ENCODE results near the gene CKS1B.

The CKS1B gene

DNA sequence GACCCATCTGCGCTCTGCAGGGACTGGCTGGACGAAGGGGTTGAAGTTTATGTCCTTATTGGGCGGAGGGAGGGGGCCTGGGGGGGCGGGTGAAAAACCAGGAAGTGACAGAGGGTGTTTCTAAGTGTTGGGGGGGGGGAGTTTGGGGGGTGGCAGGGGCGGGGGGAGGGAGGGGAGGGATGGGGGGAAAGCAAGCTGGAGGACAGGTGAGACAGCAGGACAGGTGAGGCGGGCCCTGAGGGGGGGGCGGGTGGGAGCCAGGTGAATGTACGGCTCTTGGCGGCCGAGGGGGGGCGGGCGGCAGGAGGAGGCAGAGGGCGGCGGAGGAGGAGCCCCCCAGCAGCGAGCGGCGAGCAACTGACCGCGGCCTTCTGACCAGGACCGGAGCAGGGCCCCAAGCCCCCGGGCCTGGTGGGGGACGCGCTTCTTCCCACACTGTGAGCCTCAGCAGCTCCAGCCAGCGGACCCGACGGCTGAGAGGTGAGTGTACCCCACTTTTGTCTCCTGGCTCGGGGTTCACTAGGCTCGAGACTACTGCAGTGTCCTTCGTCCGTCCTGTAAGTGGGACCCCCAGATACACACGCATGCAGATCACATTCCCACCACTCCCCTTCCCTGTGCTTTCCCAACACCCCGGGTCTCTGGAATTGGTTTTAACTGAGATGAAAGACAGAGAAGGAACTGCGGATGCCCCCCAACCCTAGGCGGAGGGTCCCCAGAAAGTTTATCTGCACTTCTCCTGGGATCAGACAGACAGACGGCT, 28.2 kb downstream of the CKS1B start, which contains the start of gene ZBTB7B:
Gene ZBTB7B, plus strand, starts transcription at position 339 of the 763 bp plus-strand sequence. CDS start 11,859 bp downstream, outside the sequence.
- no peak for DNase-seq (ENCODE audit: low read depth in 2 of 2)

DNA sequence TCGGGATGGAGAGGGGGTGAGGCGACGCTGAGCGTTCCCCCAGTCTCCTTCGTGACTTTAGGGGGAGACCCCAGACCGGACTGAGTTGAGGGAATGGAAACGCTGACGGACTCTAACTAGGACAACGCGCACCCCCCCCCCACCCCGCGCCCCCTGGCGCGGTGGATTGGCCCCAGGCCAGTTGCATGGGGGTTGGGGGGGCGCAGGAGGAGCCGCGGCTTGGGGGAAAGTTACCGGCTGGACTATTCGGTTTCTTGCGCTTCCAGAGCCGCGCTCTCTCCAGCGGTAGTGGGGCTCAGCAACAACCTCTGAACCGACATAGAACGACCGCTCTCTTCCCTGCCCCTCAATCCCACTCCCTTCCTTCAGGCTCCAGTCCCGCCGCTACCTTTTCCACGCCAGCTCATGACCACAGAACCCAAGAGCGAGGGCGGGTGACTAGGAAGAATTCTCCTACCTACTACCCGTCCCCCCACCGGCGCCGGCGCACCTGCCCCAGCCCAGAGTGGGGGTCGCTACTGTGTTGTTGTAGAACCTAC, 28.8 kb downstream of the CKS1B start:
- no peak for DNase-seq (ENCODE audit: low read depth in 2 of 2)

GRCh38 chr1:155003766-155004351, 29.4 kb downstream of the CKS1B start:
- no peak for DNase-seq (ENCODE audit: low read depth in 2 of 2)

DNA sequence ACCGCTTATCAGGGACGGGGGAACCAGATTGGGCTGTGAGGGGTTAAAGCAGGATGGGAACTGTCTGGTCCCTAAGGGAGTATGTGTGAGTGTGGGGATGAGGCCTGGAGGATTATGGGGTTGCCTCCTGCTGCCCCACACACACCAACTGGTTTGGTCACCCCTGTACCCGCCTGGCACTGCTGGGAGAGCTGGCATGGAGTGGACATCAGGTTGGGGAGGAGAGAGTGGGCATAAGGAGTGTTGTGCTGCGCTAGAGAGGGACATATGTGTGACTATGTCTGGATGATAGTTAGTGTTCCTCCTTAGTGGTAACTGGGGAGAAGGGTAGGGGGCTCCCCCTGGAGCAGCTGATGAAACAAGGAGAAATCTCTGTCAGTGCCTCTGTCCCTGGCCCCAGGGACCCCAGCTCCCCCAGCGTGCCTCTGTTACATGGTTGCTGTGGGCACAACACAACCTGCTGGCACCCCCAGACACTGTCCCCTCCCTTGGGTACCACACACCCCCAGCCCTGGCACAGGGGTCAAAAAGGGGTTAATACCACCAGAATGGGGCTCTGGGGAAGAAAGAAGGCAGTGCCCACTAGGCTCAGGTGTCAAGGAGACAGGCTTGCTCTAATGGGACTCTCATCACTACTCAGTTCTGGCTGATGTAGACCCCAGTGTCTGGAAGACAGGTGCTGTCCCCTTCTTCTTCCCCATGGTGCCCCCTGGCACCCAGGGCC, 30.0 kb downstream of the CKS1B start:
- no peak for DNase-seq (ENCODE audit: low read depth in 2 of 2)

DNA sequence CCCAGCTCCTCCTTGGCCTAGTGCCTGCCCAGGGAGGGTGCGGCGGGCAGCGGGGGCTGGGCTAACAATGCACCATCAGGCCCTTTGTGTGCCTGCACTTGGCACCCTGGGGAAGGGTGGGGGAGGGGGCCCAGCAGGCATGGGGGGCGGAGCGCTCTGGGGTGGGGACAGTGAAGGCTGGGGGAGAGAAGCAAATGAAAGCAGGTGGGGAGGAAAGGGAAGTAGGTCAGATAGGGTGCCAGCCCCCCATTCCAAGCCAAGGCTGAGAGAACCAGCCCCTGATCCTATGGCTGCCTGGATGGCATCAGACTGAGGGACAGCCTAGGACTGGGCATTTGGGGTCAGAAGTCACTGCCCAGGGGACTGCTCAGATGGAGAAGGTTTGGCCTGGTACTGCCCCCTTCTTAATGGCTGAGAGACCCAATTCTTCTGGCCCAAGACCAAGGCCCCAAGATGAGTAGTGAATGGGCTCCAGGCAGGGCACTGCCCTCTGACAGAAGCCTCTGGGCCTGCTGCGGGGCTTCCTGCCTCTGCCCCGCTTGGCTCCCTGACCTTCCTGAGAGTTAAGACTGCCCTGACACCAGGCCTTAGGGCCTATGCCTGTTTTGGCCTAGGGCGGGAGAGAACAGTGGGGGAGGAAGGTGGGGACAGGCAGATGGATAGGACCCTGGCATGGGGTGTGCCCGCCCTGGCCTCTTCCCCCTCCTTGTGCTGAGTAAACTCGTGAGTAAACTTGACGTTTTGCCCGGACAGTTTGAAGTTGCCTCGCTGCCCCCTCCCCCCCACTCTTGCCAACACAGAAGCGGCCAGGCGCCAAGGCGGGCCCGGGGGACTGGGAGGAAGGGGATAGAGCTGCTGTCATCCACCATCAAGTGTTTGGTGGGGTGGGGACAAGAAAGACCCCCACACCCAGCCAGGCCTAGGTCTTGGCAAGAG, 30.9 kb downstream of the CKS1B start:
- DNase-seq (ENCODE audit: low read depth in 2 of 2), result no peak

DNA sequence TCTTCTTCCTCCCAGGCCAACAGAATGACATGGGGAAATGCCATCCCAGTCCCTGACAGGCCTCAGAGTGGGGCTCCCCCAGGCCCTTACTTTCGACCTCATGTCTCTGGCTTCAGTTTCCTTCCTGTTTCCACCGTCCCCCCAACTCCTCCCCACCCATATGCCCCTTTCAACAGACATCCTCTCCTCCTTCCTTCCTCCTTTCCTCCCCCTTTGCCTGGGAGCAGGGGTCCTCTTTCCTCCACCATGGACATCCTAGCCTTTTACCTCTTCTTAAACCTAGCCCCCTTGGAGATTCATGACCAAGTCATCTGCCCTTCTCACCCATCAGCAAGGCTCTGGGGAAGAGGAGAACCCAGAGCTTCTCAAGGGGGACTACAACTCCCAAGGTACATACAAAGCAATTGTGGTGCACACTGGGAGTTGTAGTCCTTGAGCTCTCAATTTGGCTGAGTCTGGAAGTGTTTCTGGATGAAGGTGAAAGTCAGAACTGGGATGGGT, 32.2 kb downstream of the CKS1B start:
- DNase-seq (ENCODE audit: low read depth in 2 of 2), result no peak

DNA sequence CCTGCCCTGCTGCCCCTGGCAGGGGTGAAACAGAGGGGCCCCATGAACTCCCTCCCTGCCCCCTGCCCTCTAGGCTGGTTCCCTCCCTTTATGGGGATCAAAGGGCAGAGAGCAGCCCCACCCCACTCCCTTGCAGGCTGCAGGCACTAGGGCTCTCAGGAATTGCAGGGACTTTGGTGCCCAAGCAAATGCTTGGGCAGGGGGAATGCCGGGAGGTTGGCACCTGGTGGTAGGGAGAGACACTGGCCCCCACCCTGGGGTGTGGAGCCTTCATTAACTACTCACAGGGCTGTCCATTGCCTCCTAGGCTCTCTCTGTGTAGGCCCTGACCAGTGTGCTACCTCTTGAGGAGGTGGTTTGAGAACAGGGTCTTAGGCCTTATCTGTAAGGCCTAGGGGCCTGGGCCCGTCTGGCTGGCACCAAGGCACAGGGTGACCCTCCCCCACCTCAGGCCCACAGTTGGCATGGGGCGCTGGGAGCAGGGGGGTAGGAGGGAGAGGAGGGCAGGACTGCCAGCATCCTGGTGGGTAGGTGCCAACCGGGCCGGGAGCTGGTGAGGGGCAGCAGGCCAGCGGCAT, 32.9 kb downstream of the CKS1B start:
- DNase-seq (ENCODE audit: low read depth in 2 of 2), result no peak

GRCh38 chr1:155008015-155008941, 33.8 kb downstream of the CKS1B start:
- no peak for DNase-seq (ENCODE audit: low read depth in 2 of 2)

- no peak for DNase-seq (ENCODE audit: low read depth in 2 of 2)
These were observed 34.8 kb downstream of the CKS1B start for GRCh38 chr1:155009221-155009711.

- DNase-seq (ENCODE audit: low read depth in 2 of 2), result no peak
These were observed 35.3 kb downstream of the CKS1B start for GRCh38 chr1:155009742-155010141.

- no peak for DNase-seq (ENCODE audit: low read depth in 2 of 2)
These were observed 35.9 kb downstream of the CKS1B start for GRCh38 chr1:155010211-155010918.

DNA sequence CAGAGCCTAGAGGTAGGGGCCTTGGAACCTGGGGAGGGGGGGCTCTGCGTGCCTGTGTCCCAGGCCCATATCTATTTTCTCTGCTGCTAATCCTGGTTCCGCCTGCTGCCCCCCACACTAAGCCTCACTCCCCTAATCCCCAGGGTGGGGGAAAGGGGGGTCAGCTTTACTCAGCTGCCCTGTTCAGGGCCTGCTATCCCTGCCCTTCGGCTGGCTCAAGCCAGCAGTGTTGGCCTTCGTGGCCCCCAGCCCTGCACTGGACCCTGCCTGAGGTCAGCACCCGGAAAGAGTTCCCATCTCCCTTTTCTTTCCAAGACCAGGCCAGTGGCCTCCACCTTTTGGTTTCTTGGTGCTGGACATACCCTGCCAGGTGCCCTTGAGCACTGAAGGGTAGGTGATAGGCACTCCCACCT, 36.5 kb downstream of the CKS1B start:
- DNase-seq (ENCODE audit: low read depth in 2 of 2), result no peak

DNA sequence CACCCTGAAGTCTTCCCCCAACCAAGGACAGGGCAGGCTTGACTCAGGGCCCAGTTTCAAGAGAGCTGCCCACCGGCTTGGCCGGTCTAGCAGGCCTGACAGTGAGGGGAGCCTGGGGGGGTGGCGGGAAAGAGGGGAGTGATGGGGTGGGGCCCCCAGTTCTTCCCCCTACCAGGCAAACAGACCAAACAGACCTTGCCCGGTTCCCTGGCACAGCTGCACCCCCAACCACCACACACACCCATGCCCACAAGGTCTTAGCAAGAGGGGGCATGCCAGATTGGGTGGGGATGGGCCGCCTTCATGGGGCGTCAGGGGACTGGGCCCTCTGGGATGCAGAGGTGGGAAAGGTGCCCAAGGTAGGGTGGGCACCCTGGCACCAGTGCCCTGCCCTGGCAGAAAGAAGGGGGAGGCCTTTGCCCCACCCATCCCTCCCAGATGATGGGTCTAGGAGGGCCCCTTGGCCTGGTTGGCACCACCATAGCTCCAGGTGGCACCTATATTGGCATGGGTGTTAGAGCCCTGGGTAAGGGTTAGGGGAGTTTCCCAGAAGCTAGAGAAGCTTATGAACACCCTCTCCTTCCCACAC, 37.0 kb downstream of the CKS1B start:
- no peak for DNase-seq (ENCODE audit: low read depth in 2 of 2)

DNA sequence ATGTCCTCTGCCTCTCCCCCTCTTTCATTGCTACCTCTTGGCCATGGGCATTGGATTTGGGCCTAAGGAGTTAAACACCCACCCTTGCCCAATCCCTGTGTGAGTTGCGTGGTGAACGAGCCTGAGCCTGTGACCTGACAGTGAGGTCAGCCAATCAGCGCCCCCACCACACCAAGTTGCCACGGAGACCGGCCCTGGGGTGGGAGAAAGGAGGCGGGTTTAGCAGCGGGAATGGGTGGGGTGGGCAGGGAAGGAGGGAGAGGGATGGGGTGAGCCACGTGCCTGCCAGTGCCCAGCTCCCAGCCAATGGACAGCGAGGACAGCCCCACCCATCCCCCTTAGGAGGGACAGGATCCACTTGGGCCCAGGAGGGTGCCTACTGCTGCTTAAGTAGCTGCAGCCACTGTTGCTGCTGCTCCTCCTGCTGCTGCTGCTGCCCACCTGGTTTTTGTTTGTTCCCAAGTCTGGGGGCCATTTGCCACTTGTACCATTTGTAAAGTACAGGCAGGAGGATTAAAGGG, 37.6 kb downstream of the CKS1B start:
- DNase-seq (ENCODE audit: low read depth in 2 of 2), result no peak

GRCh38 chr1:155012776-155013602, 38.5 kb downstream of the CKS1B start:
- no peak for DNase-seq (ENCODE audit: low read depth in 2 of 2)

DNA sequence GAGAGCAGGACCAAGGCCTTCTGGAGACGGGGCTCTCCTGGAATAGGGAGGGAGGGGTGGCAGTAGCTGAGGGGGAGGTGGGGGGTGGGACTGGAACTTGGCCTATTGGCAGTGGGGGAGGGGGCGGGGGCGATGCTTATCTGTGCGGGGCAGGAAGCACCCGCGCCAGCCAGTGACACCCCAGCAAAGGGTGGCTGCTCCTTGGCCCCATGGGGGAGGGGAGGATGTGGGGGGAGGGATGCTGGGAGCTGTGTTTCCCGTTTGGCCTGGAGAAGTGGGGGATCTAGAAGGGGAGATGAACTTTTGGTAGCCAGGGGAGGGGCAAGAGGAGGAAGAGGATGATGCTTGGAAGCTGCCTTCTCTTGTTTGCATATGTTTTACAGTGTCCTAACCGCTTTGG, 39.2 kb downstream of the CKS1B start:
- DNase-seq (ENCODE audit: low read depth in 2 of 2), result no peak
